ENCODE data around the gene MPIG6B.
"Not testable (repeated sequence)": the region's sequence is repeated elsewhere in the genome, so short reads cannot be mapped to it uniquely, and the experiment has no call there.

MPIG6B gene

DNA sequence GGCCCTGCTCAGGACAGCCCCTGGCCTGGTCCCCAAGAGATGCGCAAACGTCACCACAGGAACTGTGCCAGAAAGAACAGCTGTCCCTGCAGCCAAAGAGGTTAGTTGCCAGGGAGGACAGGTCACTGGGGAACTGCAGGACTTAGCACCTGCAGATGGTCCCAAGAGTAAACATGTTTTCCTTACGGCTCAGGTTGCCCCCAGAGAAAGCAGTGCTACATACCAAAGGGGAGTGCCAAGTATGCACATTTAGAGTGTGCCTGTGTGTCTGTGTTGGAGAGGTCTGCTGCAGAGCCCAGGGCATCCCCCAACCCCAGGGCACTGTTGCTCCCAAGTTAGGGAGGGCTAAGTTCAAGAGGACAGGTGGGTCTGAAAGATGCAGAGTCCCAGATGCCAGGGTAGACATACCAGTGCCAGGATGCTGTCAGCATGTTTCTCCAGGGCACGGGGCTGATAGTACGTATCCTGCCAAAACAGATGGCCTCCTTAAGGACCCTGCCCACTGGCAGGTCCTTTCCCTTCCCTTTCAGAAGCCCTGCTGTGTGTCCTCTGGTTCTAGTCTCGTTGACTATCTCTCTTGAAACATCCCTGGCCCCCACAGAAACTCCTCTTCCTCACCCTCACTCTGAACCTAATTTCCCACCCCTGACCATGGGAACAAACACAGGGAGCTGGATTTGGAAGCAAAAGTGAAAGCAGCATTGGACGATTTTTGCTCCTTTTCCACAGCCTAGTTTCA, 21.3 kb upstream of the MPIG6B start:
- DNase-seq, result no peak

GRCh38 chr6:31702405-31702818, 20.8 kb upstream of the MPIG6B start:
- DNase-seq, result no peak

DNA sequence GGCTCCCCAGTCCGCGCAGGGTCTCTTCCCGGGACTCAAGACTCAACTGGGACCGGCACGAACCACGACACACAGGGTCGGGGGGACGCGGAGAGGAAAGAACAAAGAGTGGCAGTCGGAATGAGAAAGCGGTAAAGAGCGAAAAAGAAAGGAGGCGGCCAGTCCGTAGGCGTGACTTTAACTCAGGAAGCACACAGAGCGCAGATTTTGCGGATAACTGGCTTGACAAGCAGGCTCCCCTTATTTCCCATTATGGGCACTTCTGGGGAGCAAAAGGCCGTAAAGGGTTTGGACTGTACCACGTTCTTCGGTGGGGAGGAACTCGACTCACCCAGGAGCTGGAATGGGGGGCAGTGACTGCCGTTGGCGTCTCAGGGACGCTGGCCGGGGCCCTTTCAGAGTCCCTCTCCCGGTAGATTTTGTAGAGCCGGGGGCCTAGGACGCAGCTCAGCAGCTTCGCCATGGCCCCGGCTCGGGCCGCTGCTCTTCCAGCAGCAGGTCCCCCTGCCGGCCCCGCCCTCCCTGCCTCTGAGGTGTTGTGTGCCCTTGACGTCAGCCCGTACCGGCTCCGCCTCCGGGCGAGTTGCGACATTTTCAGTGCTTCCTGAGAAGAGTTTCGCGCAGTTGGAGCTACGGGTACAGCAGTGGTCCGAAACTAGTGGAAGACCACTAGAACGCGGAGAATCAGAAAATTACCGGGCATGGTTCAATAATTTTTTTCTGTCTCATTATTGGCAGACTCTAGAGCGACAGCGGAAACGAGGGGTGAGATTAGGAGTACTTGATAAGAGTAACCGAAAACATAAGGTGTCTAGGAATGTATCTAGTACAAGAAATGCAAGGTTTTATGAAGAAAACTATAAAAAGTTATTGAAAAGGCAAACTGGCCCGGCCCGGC, 20.1 kb upstream of the MPIG6B start, which contains the start of gene ABHD16A:
Gene ABHD16A (minus strand): TSS at position 506 of the 898 bp plus-strand sequence. CDS start 43 bp downstream, at position 463.
- peak; percentile 98 for DNase-seq

DNA sequence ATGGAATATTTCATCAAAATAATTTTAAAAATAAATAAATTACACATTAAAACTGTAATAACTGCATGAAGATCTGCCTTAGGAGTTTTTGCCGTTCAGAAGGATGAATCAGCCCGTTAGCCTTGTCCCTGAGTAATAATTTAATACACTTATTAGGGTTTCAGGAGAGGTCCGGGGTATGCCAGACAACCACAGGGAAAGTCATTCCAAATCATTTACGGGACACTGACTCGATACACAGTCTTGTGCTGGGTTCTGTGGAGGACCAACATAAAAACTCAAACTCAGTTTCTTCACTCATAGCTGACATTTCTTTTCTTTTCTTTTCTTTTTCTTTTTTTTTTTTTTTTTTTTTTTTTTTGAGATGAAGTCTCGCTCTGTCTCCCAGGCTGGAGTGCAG, 17.2 kb upstream of the MPIG6B start:
- DNase-seq, result no peak

DNA sequence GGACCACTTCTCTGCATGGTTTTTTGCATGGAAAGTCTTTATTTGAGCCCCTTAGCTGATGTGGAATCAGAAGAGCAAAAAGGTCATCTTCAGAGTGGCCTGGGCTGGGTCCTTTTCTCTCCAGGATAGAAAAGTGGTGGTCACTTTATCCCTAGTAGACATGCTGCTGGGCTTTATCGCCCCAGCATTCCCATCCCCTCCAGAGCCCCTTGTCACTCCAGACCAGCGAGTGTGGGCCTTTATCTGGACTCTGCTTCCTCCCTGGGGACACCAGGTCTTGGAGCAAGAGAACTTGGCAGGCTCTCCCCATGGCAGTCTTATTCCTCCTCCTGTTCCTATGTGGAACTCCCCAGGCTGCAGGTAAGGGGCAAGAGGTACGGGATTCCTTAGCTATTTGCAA, 16.6 kb upstream of the MPIG6B start, which contains the start of gene LY6G6F:
Gene LY6G6F (plus strand): TSS at position 268 of the 400 bp plus-strand sequence. CDS start 41 bp downstream, at position 309.
- no peak for DNase-seq

- DNase-seq, result no peak
Measured at GRCh38 chr6:31707701-31708100, 15.5 kb upstream of the MPIG6B start.

DNA sequence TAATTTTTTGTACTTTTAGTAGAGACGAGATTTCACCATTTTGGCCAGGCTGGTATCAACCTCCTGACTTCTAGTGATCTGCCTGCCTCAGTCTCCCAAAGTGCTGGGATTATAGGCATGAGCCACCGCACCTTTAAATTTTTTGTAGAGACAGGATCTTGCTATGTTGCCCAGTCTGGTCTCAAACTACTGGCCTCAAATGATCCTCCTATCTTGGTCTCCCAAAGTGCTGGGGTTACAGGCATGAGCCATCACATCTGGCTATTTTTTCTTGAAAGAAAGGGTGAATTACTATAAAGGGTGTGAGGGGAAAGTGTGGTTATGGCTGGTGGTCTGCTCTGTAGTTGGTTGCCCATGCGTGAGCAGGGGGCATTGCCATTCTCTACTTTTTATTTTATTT, 14.9 kb upstream of the MPIG6B start:
- no peak for DNase-seq

DNA sequence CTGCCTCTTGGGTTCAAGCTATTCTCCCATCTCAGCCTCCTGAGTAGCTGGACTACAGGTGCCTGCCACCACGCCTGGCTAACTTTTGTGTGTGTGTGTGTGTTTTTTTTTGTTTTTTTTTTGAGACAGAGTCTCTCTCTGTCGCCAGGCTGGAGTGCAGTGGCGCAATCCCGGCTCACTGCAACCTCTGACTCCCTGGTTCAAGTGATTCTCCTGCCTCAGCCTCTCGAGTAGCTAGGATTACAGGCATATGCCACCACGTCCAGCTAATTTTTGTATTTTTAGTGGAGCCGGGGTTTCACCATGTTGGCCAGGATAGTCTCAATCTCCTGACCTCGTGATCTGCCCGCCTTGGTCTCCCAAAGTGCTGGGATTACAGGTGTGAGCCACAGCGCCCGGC, 14.0 kb upstream of the MPIG6B start:
- not testable (repeated sequence) for DNase-seq

DNA sequence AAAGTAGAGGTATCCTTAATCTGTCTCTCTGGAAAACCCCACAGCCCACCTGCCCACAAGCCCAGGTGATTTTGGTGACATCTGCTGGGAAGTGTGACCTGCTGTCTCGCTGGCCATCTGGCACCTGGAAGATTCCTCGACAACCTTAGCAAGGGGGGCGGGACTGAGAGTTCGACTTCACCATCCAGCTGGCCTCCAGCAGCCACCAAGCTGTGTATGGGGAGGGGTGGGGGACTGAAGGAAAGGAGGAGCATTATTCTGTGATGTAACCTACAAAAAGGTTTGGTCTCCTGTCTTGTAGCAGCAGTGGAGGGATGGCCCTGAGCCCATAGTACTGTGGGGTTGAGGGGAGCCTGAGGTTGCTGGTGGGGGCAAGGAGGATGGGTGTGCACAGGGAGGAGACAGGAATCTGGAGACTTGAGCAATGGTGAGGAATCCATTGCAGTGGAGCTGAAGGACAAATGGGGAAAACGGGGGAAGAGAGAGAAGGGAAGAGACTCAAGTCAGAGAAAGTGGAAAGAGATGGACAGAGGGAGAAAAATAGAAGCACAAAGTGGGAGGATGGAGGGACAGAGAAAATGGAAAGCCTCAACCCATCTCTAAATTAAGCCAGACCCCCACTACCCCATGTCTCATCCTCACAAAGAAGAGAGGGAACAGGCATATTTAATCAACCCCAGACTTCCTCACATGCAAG, 12.5 kb upstream of the MPIG6B start:
- no peak for DNase-seq

GRCh38 chr6:31711233-31711632, 11.9 kb upstream of the MPIG6B start:
- no peak for DNase-seq

DNA sequence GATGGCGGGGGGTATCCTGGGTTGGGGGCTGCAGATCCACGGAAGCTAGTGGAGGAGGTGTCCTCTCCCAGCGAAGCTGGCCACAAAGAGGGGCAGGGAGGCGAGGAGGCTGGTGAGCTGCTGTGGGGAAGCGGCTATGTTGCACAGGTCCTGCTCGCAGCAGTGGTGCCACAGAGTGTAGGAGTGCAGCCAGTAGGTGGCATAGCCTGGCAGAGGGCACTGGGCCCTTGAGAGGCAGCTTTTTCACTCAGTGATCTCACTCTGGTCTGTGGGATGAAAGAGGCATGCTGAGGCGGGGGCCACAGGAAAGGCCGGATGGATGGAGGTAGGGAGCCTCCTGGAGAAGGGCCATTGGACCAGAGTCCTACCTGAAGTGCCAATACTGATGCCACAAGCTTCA, 10.9 kb upstream of the MPIG6B start:
- DNase-seq, result no peak

- no peak for DNase-seq
Measured at GRCh38 chr6:31713465-31713864, 9.7 kb upstream of the MPIG6B start.

GRCh38 chr6:31713991-31714684, 9.0 kb upstream of the MPIG6B start:
- no peak for DNase-seq

GRCh38 chr6:31715022-31715958, 7.9 kb upstream of the MPIG6B start, which contains the start of gene LY6G6D:
Gene LY6G6D, plus strand, starts transcription at chr6:31715348. Its CDS starts 8 bp downstream, at chr6:31715356.
- no peak for DNase-seq

- no peak for DNase-seq
Measured at GRCh38 chr6:31717499-31718222, 5.5 kb upstream of the MPIG6B start.

GRCh38 chr6:31718265-31718664, 4.9 kb upstream of the MPIG6B start:
- DNase-seq, result no peak

- DNase-seq, result no peak
Measured at GRCh38 chr6:31719001-31719400, 4.2 kb upstream of the MPIG6B start.

- DNase-seq, result no peak
Measured at GRCh38 chr6:31720196-31720770, 2.9 kb upstream of the MPIG6B start.

- no peak for DNase-seq
Measured at GRCh38 chr6:31721351-31722020, 1.7 kb upstream of the MPIG6B start, which contains the start of gene LY6G6C. Gene LY6G6C, minus strand, starts transcription at chr6:31721746. Its CDS starts 67 bp downstream, at chr6:31721679.

Data from fibroblast of upper back skin (primary cell).